Measurements from ENCODE around the gene HOXA5. TPM values are rescaled to one million over a fixed set of nuclear protein-coding genes. Genes with fewer than 3 reads are reported as not detected.
A peak's percentile ranks its signal among the peaks of the same experiment; 100 is the strongest.

The HOXA5 gene
- total RNA-seq, 1 experiment from 2014 or later: 10.6 TPM

GRCh38 chr7:27169658-27170425 lies 26.4 kb upstream of the HOXA5 start:
- Mint-ChIP-seq H3K27ac (ENCODE audit: unreplicated experiment) (peak overlapping the region; percentile 50), H3K9me3 (ENCODE audit: low read depth, unreplicated experiment) (no peaks in the 10 kb centered on the region), H3K36me3 (ENCODE audit: insufficient read depth, unreplicated experiment) (peaks cover 44% of the 10 kb centered on the region), H3K4me3 (ENCODE audit: low read depth, unreplicated experiment) (peak overlapping the region; percentile 92), H3K4me1 (ENCODE audit: low read depth, unreplicated experiment) (peaks cover 37% of the 10 kb centered on the region), H3K27me3 (ENCODE audit: unreplicated experiment) (no peaks in the 10 kb centered on the region)
- no TSS peak for BruUV-seq (replicated peaks)
- peak; percentile 79 for DNase-seq
- intact Hi-C loops (cut with micrococcal nuclease; ENCODE audit: unreplicated experiment): no loop called here
- CTCF ChIA-PET: interaction anchor here (1.0 to 1.5 kb wide), 3 partner anchors 9 to 460 kb away, joined by 3 to 5 read pairs (median 3); no protein-coding TSS in a partner anchor
- no peak for TF ChIP-seq CTCF (IDR thresholded peaks at IDR 0.05; ENCODE audit: unreplicated experiment)

- no peaks in the 10 kb centered on the region for H3K9me3 Mint-ChIP-seq (ENCODE audit: low read depth, unreplicated experiment)
- no peaks in the 10 kb centered on the region for H3K27me3 Mint-ChIP-seq (ENCODE audit: unreplicated experiment)
- TF ChIP-seq CTCF (IDR thresholded peaks at IDR 0.05; ENCODE audit: unreplicated experiment): no peak
- peak overlapping the region; percentile 6 for H3K27ac Mint-ChIP-seq (ENCODE audit: unreplicated experiment)
- BruUV-seq (replicated peaks): no TSS peak
- no peak for DNase-seq
- peaks cover 37% of the 10 kb centered on the region for H3K4me1 Mint-ChIP-seq (ENCODE audit: low read depth, unreplicated experiment)
- H3K36me3 Mint-ChIP-seq (ENCODE audit: insufficient read depth, unreplicated experiment): peaks cover 33% of the 10 kb centered on the region
- CTCF ChIA-PET: interaction anchor here (1.0 to 1.5 kb wide), 2 partner anchors 11 to 18 kb away, joined by 5 to 6 read pairs; no protein-coding TSS in a partner anchor
- intact Hi-C loops (cut with micrococcal nuclease; ENCODE audit: unreplicated experiment): no loop called here
- peak overlapping the region; percentile 92 for H3K4me3 Mint-ChIP-seq (ENCODE audit: low read depth, unreplicated experiment)
Observed at GRCh38 chr7:27168265-27168947, 24.9 kb upstream of the HOXA5 start.

GRCh38 chr7:27167916-27168264 lies 24.4 kb upstream of the HOXA5 start:
- TF ChIP-seq CTCF (IDR thresholded peaks at IDR 0.05; ENCODE audit: unreplicated experiment): no peak
- Mint-ChIP-seq H3K27me3 (ENCODE audit: unreplicated experiment) (no peaks in the 10 kb centered on the region), H3K36me3 (ENCODE audit: insufficient read depth, unreplicated experiment) (peaks cover 28% of the 10 kb centered on the region), H3K4me1 (ENCODE audit: low read depth, unreplicated experiment) (peaks cover 37% of the 10 kb centered on the region), H3K27ac (ENCODE audit: unreplicated experiment) (no peak overlapping the region), H3K4me3 (ENCODE audit: low read depth, unreplicated experiment) (no peak overlapping the region), H3K9me3 (ENCODE audit: low read depth, unreplicated experiment) (no peaks in the 10 kb centered on the region)
- no TSS peak for BruUV-seq (replicated peaks)
- no peak for DNase-seq
- intact Hi-C loops (cut with micrococcal nuclease; ENCODE audit: unreplicated experiment): no loop called here
- CTCF ChIA-PET: no interaction called here

GRCh38 chr7:27166531-27167505 lies 23.3 kb upstream of the HOXA5 start:
- CTCF ChIA-PET: no interaction called here
- Mint-ChIP-seq H3K27ac (ENCODE audit: unreplicated experiment) (no peak overlapping the region), H3K27me3 (ENCODE audit: unreplicated experiment) (no peaks in the 10 kb centered on the region), H3K9me3 (ENCODE audit: low read depth, unreplicated experiment) (no peaks in the 10 kb centered on the region), H3K36me3 (ENCODE audit: insufficient read depth, unreplicated experiment) (peaks cover 21% of the 10 kb centered on the region), H3K4me1 (ENCODE audit: low read depth, unreplicated experiment) (peaks cover 29% of the 10 kb centered on the region), H3K4me3 (ENCODE audit: low read depth, unreplicated experiment) (no peak overlapping the region)
- TF ChIP-seq CTCF (IDR thresholded peaks at IDR 0.05; ENCODE audit: unreplicated experiment): no peak
- intact Hi-C loops (cut with micrococcal nuclease; ENCODE audit: unreplicated experiment): no loop called here
- no TSS peak for BruUV-seq (replicated peaks)
- no peak for DNase-seq

Data from Calu3 (cell line).